Measurements from ENCODE around the gene GPR65. TPM values are rescaled to one million over a fixed set of nuclear protein-coding genes. Genes with fewer than 3 reads are reported as not detected.

Gene GPR65
- total RNA-seq, 1 experiment from 2014 or later, result not detected

- DNase-seq (ENCODE audit: low read depth), result no peak
These were observed 32.4 kb downstream of the GPR65 start for GRCh38 chr14:88037325-88037724.

- no peak for DNase-seq (ENCODE audit: low read depth)
These were observed 34.3 kb downstream of the GPR65 start for GRCh38 chr14:88039197-88039596.

- no peak for DNase-seq (ENCODE audit: low read depth)
These were observed 35.2 kb downstream of the GPR65 start for GRCh38 chr14:88040146-88040545.

DNA sequence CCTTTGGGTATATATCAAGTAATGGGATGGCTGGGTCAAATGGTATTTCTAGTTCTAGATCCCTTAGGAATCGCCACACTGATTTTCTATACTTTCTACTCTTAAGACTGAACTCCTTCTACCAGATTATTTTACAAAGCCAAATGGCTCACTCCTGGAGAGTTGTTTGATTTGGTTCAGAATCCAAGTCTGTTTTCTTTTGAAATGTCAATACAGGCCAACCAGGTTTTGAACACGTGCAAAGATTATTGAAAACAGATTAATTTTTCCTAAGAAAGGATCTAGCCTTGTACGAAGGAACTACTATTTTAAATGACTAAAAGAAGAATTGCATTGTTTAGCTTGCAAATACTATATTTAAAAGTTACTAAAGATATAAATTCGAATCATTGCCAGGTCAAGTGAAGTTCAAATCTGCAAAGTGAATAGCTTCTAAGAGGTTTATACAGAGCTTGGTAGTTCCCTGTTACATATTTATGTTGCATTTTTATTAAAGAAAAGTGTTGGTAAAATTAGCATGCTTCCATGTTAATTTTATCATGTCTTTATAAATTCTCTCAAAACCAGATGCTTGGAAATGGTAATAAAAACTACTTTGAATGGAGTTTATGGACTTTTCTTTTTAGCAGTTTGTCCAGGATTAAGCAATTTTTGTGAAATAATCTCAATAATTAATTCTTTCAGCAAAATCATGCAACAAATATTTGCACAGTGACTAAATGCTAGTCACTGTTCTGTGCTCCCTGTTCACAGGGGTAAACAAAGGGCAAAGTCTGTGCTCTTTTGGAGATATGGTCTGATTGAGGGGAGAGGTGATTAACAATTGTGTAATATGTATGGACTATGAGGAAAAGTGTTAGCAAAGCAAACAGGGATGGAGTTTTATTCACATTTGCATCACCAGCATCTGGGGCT lies 38.9 kb downstream of the GPR65 start:
- no peak for DNase-seq (ENCODE audit: low read depth)

DNA sequence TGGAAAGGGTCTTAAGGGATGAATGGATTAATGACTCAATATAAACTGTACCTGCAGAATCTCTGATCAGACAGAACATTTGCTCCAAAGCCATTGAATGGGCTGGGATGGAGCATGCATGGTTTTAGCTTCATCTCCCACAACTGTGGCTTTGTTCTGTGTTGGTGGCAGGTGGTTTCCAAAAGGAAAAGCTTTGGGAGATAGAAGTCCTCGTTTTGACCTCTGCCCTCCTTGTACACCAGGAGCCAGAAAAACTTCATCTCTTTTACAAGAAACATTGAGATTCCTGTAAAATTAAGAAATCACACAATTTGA lies 39.5 kb downstream of the GPR65 start:
- DNase-seq (ENCODE audit: low read depth), result no peak

DNA sequence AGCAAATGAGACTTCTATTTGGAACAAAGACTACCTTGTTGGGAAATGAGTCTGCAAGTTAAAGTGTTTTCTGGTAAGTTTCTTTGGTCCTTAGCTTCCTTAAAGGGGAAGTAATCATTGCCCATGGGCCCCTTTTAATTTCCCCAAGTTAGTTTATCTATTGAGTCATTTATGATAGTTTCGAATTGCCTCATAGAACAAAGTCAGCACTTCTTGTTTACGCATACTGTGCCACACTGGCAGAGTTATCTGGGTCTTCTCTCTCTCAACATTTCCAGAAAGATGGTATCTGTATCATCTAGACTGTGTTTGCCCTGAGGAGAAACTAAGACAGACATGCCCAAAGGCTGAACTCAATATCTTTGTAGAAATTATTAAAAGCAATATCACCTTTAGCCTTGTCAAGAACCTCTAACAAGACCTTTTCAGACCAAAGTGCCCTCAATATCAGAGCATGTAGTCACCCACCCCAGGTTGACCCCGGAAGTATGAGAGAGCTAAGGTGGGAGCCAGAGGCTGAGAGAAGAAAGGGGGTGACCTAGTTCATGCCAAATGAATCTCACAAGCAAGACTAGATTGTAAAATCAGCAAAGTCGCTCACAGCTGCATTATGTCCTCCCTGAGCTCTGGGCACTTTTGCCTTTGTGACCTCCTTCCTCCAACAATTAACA lies 40.0 kb downstream of the GPR65 start:
- DNase-seq (ENCODE audit: low read depth), result no peak

DNA sequence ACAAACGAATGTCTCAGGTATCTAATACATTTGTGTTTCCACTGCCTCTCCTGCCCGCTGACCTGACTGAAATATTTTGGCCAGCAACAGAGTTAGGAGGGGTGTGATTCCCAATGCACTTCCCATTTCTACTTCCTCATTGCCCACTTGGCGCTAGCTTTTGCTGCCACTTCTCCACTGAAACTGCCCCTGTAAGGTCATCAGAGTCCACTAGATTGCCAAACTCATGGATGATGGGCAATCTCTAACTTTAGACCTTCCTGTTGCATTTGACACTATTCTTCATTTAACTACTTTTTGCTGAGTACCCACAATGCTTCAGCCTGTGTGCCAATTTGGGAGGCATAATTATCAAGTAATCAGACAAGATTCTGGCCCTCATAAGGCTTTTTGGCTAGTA lies 40.8 kb downstream of the GPR65 start:
- no peak for DNase-seq (ENCODE audit: low read depth)

DNA sequence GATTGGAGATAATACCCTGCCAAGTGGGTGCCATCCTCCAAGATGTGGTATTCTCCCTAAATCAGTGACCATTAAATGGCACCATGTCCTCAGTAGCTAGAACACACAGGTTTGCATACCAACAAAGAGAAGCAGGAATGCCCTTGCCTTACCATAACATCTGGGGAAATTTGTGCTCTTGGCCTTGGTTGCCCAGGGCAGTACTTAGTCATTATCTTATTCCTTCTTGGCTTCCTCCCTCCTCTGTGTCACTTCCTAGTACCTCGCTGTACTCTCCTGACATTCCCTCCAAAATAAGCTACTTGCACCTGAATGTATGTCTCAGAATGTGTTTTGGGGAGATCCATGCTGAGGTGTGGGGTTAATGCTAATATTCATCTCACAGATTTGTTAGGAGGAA lies 43.4 kb downstream of the GPR65 start:
- DNase-seq (ENCODE audit: low read depth), result no peak

DNA sequence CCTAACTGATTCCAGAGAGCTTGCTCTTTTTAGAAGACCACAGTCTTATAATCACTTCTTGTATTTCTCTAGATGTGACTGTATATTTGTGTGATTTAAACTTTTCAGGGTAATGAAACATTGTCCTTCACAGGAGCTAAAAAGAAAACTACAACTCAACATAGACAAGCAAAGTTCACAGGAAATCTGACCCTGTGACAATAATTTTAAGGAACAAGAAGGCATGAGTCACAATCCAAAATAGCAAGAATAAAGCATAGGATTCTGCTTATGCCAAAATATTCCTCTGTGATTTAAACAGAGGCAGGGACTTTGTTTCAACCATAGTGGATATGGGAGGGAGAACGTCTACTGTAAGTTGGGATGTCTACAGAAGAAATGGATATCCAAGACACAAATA lies 44.3 kb downstream of the GPR65 start:
- DNase-seq (ENCODE audit: low read depth), result no peak

DNA sequence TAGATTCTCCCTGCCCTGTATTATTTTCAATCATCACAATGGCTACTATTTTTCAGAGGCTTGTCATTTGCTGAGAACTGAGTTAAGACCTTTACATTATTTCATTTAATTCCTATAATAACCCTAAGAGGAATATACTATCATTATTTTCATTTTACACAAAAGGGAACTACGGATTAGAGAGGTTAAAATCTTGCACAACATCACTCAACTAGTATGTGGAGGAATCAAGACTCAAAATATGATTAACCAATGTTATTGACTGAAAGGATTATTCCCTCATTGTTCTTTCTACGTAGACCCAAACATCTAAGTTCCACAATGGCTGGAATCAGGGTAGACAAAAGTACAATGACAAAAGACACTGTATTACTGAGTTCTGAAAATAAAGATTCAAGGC lies 45.0 kb downstream of the GPR65 start:
- no peak for DNase-seq (ENCODE audit: low read depth)

DNA sequence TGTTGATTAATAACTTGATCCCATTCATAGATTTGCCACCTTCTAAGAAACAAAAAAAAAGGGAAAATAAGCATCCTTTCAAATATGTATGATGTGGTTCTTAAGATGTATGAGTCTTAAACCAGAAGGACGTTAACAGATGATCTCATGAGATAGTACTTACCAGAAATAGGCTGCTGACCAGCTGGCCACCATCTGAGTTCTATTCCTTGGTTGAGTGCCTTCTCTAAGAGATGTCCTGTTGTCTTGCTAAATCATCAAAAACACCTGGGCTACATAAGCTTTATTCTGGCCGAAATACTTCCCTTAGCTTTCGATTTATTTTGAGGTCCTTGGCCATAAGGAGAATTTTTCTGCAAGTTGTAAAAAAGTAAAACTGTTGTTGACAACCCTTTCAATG lies 55.6 kb downstream of the GPR65 start:
- no peak for DNase-seq (ENCODE audit: low read depth)

GRCh38 chr14:88063811-88064210 lies 58.9 kb downstream of the GPR65 start:
- DNase-seq (ENCODE audit: low read depth), result peak; percentile 1

Other genes starting within 250 kb of the GPR65 start
- gene GALC, start 12.0 kb upstream of the GPR65 start, total RNA-seq (2014; rRNA removed), result 22.2 and 23.4 TPM in 2 replicates

Measured in LHCN-M2 (cell line).